Neural cell (in vitro differentiated cells): ENCODE measurements around the gene VKORC1.

Source experiments
- CTCF ChIP-seq: fragments of 450-650 bp; IDR thresholded peaks from 2 replicates; pipeline ENCODE4 v1.5.1; 2014; ENCODE audit warnings: antibody characterized with exemption, mild to moderate bottlenecking, moderate library complexity; ENCODE audit not compliant: poor library complexity, severe bottlenecking
- RAD21 ChIP-seq: fragments of 450-650 bp; conservative IDR thresholded peaks from 2 replicates; pipeline ENCODE4 v1.6.1; 2014; ENCODE audit warnings: antibody characterized with exemption, mild to moderate bottlenecking, moderate library complexity
- SMC3 ChIP-seq: fragments of 450-650 bp; conservative IDR thresholded peaks from 2 replicates; pipeline ENCODE4 v1.6.1; 2014; ENCODE audit warnings: antibody characterized with exemption, mild to moderate bottlenecking, moderate library complexity; ENCODE audit not compliant: poor library complexity
- TAF1 ChIP-seq: IDR thresholded peaks from 2 replicates; pipeline ENCODE4 v1.6.1; 2012; ENCODE audit warnings: low read depth

- TF ChIP-seq RAD21 (no peak), CTCF (no peak), TAF1 (no peak), SMC3 (no peak)
Observed at GRCh38 chr16:31130336-31130891, 35.8 kb upstream of the VKORC1 start.
